ENCODE measurements around the gene ATP8A2. TPM values are rescaled to one million over a fixed set of nuclear protein-coding genes. Genes with fewer than 3 reads are reported as not detected.

ATP8A2 gene
- total and polyA plus RNA-seq, 2 of the 8 experiments (the other 6 are each of a cell fraction or from before 2014, with no cell fraction given) = 2.4 to 8.3 TPM

GRCh38 chr13:25904830-25905229, 533.1 kb downstream of the ATP8A2 start:
- Histone ChIP-seq H3K79me1 (ENCODE audit: low read depth, low read length) (no peaks in the 10 kb centered on the region), H3K18ac (ENCODE audit: extremely low read depth, low read length) (no peak overlapping the region), H3K4me3 (ENCODE audit: extremely low read depth in 1 of 4, insufficient read depth in 2 of 4, low read depth in 3 of 4, low read length in 4 of 4) (no peak overlapping the region), H2BK20ac (ENCODE audit: low read length) (no peak overlapping the region), H3K36me3 (ENCODE audit: control insufficient read depth in 2 of 4, insufficient read depth in 4 of 4, low read length in 3 of 4) (no peaks in the 10 kb centered on the region), H3K23me2 (ENCODE audit: low read depth, low read length) (no peaks in the 10 kb centered on the region; the same call in 1 of the 2 replicates), H3K4me2 (ENCODE audit: insufficient read depth in 1 of 2, low read depth in 2 of 2, low read length in 2 of 2) (no peak overlapping the region), H2BK120ac (replicated peaks; ENCODE audit: low read depth, low read length) (no peak overlapping the region), H2BK5ac (ENCODE audit: low read depth, low read length) (no peak overlapping the region), H3K9ac (replicated peaks in 1 of 4; ENCODE audit: extremely low read depth in 1 of 4, low read depth in 3 of 4, low read length in 3 of 4) (no peak overlapping the region), H3K9me3 (ENCODE audit: insufficient read depth in 2 of 2, low read depth in 1 of 2, low read length in 1 of 2) (peaks cover 0 to 4% of the 10 kb centered on the region in 2 experiments; a peak in 1 of 4 replicates), H3K56ac (replicated peaks; ENCODE audit: insufficient read length, low read depth, low read length) (no peak overlapping the region), H4K20me1 (replicated peaks in 1 of 2; ENCODE audit: control insufficient read depth in 1 of 2, insufficient read depth in 2 of 2, low read length in 2 of 2) (no peaks in the 10 kb centered on the region), H3K27me3 (replicated peaks in 1 of 4; ENCODE audit: control insufficient read depth in 3 of 4, extremely low read depth in 1 of 4, insufficient read depth in 3 of 4, low read length in 3 of 4) (no peaks in the 10 kb centered on the region; a peak in 1 of 7 replicates), H3K4me1 (replicated peaks in 1 of 4; ENCODE audit: control insufficient read depth in 3 of 4, insufficient read depth in 4 of 4, low read length in 3 of 4) (peaks cover 0 to 13% (median 12%) of the 10 kb centered on the region in 4 experiments; a peak in 5 of 7 replicates), H3K4ac (replicated peaks; ENCODE audit: insufficient read length, low read depth, low read length) (no peak overlapping the region), H3K23ac (ENCODE audit: insufficient read length) (no peak overlapping the region), H2AFZ (ENCODE audit: low read length) (no peak overlapping the region), H2BK12ac (ENCODE audit: low read depth, low read length) (no peak overlapping the region), H3K27ac (ENCODE audit: low read depth, low read length) (no peak overlapping the region), H2BK15ac (ENCODE audit: low read length) (no peak overlapping the region), H4K5ac (ENCODE audit: insufficient read length, low read depth, low read length) (no peak overlapping the region), H3K14ac (ENCODE audit: insufficient read length) (no peak overlapping the region), H3K79me2 (ENCODE audit: control insufficient read depth in 1 of 2, insufficient read depth in 2 of 2, low read length in 2 of 2) (no peaks in the 10 kb centered on the region), H2AK5ac (ENCODE audit: low read depth, low read length) (no peak overlapping the region), H4K91ac (replicated peaks; ENCODE audit: insufficient read length, low read length) (no peak overlapping the region), H4K8ac (ENCODE audit: extremely low read depth, insufficient read depth, low read length) (no peak overlapping the region)
- no peak for TF ChIP-seq RNF2 (IDR thresholded peaks at IDR 0.05; ENCODE audit: borderline replicate concordance, low read depth, low read length, missing control alignments, poor library complexity, severe bottlenecking)
- TF ChIP-seq RBBP5 (IDR thresholded peaks at IDR 0.05; ENCODE audit: borderline replicate concordance, low read depth, low read length) = no peak
- TF ChIP-seq SIN3A (conservative IDR thresholded peaks at IDR 0.05 in 1 of 2, IDR thresholded peaks at IDR 0.05 in 1 of 2; ENCODE audit: low read depth in 1 of 2, low read length in 2 of 2) = no peak
- no peak for TF ChIP-seq NRF1 (IDR thresholded peaks at IDR 0.05; ENCODE audit: low read depth, low read length)
- no peak for TF ChIP-seq RAD21 (IDR thresholded peaks at IDR 0.05 in 1 of 2, conservative IDR thresholded peaks at IDR 0.05 in 1 of 2; ENCODE audit: low read depth in 2 of 2, low read length in 2 of 2)
- no peak for TF ChIP-seq PHF8 (conservative IDR thresholded peaks at IDR 0.05; ENCODE audit: low read depth, low read length)
- DNase-seq (ENCODE audit: low read depth in 1 of 2, low spot score in 2 of 2) (no peak), FAIRE-seq (no peak)
- WGBS, 2 experiments (ENCODE audit: extremely low coverage in 1 of 2, insufficient coverage in 1 of 2, insufficient read length in 1 of 2, insufficient replicate concordance in 2 of 2, low coverage in 1 of 2, low lambda C conversion rate in 2 of 2, missing lambda C conversion rate in 1 of 2) = 89% methylated on average over 10 of the region's 10 CpGs; no CpG with 5 or more reads in 1 of the 2 experiments
- CTCF ChIA-PET (ENCODE audit: partially characterized antibody) = no interaction called here
- POLR2A ChIA-PET (ENCODE audit: partially characterized antibody) = no interaction called here

All from H1 (cell line).